ENCODE data around the gene MICALL1.

MICALL1 gene

GRCh38 chr22:37884420-37884819 lies 21.7 kb upstream of the MICALL1 start:
- Histone ChIP-seq H4K20me1 (ENCODE audit: insufficient read depth, low read length) (no peaks in the 10 kb centered on the region), H3K4me2 (ENCODE audit: low read length) (no peak overlapping the region), H3K4me3 (ENCODE audit: low read depth, low read length, poor library complexity, severe bottlenecking) (no peak overlapping the region), H3K9me3 (ENCODE audit: low read length) (no peaks in the 10 kb centered on the region), H3K9ac (ENCODE audit: low read length) (no peak overlapping the region), H2AFZ (ENCODE audit: low read length) (no peak overlapping the region), H3K79me2 (ENCODE audit: insufficient read depth, low read length) (no peaks in the 10 kb centered on the region), H3K4me1 (ENCODE audit: insufficient read depth, low read length, severe bottlenecking) (no peaks in the 10 kb centered on the region), H3K27ac (ENCODE audit: low read depth, low read length, poor library complexity, severe bottlenecking) (no peak overlapping the region), H3K9me2 (ENCODE audit: low read depth, low read length) (no peaks in the 10 kb centered on the region), H3F3A (ENCODE audit: insufficient read depth, low read length) (no peaks in the 10 kb centered on the region), H3K36me3 (ENCODE audit: insufficient read depth, low read length) (peaks cover 72% of the 10 kb centered on the region), H3K27me3 (ENCODE audit: insufficient read depth, low read length) (no peaks in the 10 kb centered on the region)
- TF ChIP-seq EZH2 (IDR thresholded peaks at IDR 0.05; ENCODE audit: borderline replicate concordance, low read length), result no peak
- TF ChIP-seq CTCF (IDR thresholded peaks at IDR 0.05; ENCODE audit: low read length), result no peak

GRCh38 chr22:37887584-37888378 lies 18.3 kb upstream of the MICALL1 start:
- H3K4me2 ChIP-seq (ENCODE audit: low read length), result no peak overlapping the region
- no peaks in the 10 kb centered on the region for H3K79me2 ChIP-seq (ENCODE audit: insufficient read depth, low read length)
- H3K36me3 ChIP-seq (ENCODE audit: insufficient read depth, low read length), result peaks cover 69% of the 10 kb centered on the region
- H3K9me3 ChIP-seq (ENCODE audit: low read length), result no peaks in the 10 kb centered on the region
- H3K27ac ChIP-seq (ENCODE audit: low read depth, low read length, poor library complexity, severe bottlenecking), result no peak overlapping the region
- no peak overlapping the region for H3K9ac ChIP-seq (ENCODE audit: low read length)
- H4K20me1 ChIP-seq (ENCODE audit: insufficient read depth, low read length), result no peaks in the 10 kb centered on the region
- H2AFZ ChIP-seq (ENCODE audit: low read length), result no peak overlapping the region
- H3K4me3 ChIP-seq (ENCODE audit: low read depth, low read length, poor library complexity, severe bottlenecking), result no peak overlapping the region
- no peaks in the 10 kb centered on the region for H3K27me3 ChIP-seq (ENCODE audit: insufficient read depth, low read length)
- H3K9me2 ChIP-seq (ENCODE audit: low read depth, low read length), result no peaks in the 10 kb centered on the region
- TF ChIP-seq EZH2 (IDR thresholded peaks at IDR 0.05; ENCODE audit: borderline replicate concordance, low read length), result no peak
- peak; percentile 16; the same call in 1 of the 2 replicates for TF ChIP-seq CTCF (IDR thresholded peaks at IDR 0.05; ENCODE audit: low read length)
- no peaks in the 10 kb centered on the region for H3K4me1 ChIP-seq (ENCODE audit: insufficient read depth, low read length, severe bottlenecking)
- H3F3A ChIP-seq (ENCODE audit: insufficient read depth, low read length), result no peaks in the 10 kb centered on the region

GRCh38 chr22:37891926-37892325 lies 14.2 kb upstream of the MICALL1 start:
- Histone ChIP-seq H3K4me2 (ENCODE audit: low read length) (no peak overlapping the region), H3K79me2 (ENCODE audit: insufficient read depth, low read length) (no peaks in the 10 kb centered on the region), H3F3A (ENCODE audit: insufficient read depth, low read length) (no peaks in the 10 kb centered on the region), H3K27me3 (ENCODE audit: insufficient read depth, low read length) (no peaks in the 10 kb centered on the region), H3K36me3 (ENCODE audit: insufficient read depth, low read length) (peaks cover 47% of the 10 kb centered on the region), H3K4me3 (ENCODE audit: low read depth, low read length, poor library complexity, severe bottlenecking) (no peak overlapping the region), H3K9me3 (ENCODE audit: low read length) (no peaks in the 10 kb centered on the region), H3K4me1 (ENCODE audit: insufficient read depth, low read length, severe bottlenecking) (peaks cover 9% of the 10 kb centered on the region), H3K9ac (ENCODE audit: low read length) (no peak overlapping the region), H2AFZ (ENCODE audit: low read length) (no peak overlapping the region), H3K27ac (ENCODE audit: low read depth, low read length, poor library complexity, severe bottlenecking) (no peak overlapping the region), H4K20me1 (ENCODE audit: insufficient read depth, low read length) (no peaks in the 10 kb centered on the region), H3K9me2 (ENCODE audit: low read depth, low read length) (no peaks in the 10 kb centered on the region)
- TF ChIP-seq CTCF (IDR thresholded peaks at IDR 0.05; ENCODE audit: low read length) (no peak), EZH2 (IDR thresholded peaks at IDR 0.05; ENCODE audit: borderline replicate concordance, low read length) (no peak)
